PC-3 (cell line): ENCODE measurements around the gene DNAAF5. TPM values are rescaled to one million over a fixed set of nuclear protein-coding genes. Genes with fewer than 3 reads are reported as not detected.
"Not testable (repeated sequence)": the region's sequence is repeated elsewhere in the genome, so short reads cannot be mapped to it uniquely, and the experiment has no call there.

Experiments used
- ATAC-seq: fragments of 200-7000 bp; cut with Tn5 transposase; 2 replicates; pipeline ENCODE4 v1.9.1; 2020; ENCODE audit warnings: mild to moderate bottlenecking, moderate library complexity
- BruUV-seq: library from RNA; stranded (reverse); fragments of 400-500 nt; replicated peaks from 2 replicates; lab custom pipeline; 2021; lab: Mats Ljungman, UMichigan
- CTCF ChIA-PET: fragments of 300-600 bp; sonication (Branson Sonifier 250); formaldehyde crosslinking; loops from one replicate; lab custom pipeline; 2022; ENCODE audit warnings: antibody characterized with exemption; lab: Charles Lee
- POLR2A ChIA-PET: fragments of 300-600 bp; sonication (Branson Sonifier 250); formaldehyde crosslinking; loops from one replicate; lab custom pipeline; 2022; ENCODE audit warnings: antibody characterized with exemption; ENCODE audit not compliant: unreplicated experiment; lab: Charles Lee
- DNase-seq: peaks from one replicate; pipeline ENCODE4 v3.0.0-alpha.2; 2015
- H2AFZ ChIP-seq: fragments of 300-600 bp; sonication (generic); 2 replicates; pipeline ENCODE4 v1.6.0; 2016; ENCODE audit warnings: antibody characterized with exemption, low read length
- H3F3A ChIP-seq: fragments of 300-600 bp; sonication (generic); one replicate; pipeline ENCODE4 v1.6.0; 2017; ENCODE audit warnings: antibody characterized with exemption, low read length, control low read depth, mild to moderate bottlenecking; ENCODE audit not compliant: unreplicated experiment
- H3K27ac ChIP-seq: fragments of 300-600 bp; sonication (generic); 2 replicates; pipeline ENCODE4 v1.5.1; 2016; ENCODE audit warnings: mild to moderate bottlenecking, low read length
- H3K27me3 ChIP-seq: fragments of 300-600 bp; sonication (generic); 2 replicates; pipeline ENCODE4 v1.6.1; 2016; ENCODE audit warnings: low read length, mixed read lengths
- H3K36me3 ChIP-seq: fragments of 300-600 bp; sonication (generic); 2 replicates; pipeline ENCODE4 v1.6.1; 2016; ENCODE audit warnings: low read depth, mixed run types, low read length, mixed read lengths
- H3K4me1 ChIP-seq: fragments of 300-600 bp; sonication (generic); 2 replicates; pipeline ENCODE4 v1.5.1; 2016; ENCODE audit warnings: low read length; ENCODE audit not compliant: insufficient read depth
- H3K4me2 ChIP-seq: fragments of 300-600 bp; sonication (generic); 2 replicates; pipeline ENCODE4 v1.6.0; 2016; ENCODE audit warnings: low read length
- H3K4me3 ChIP-seq: fragments of 300-600 bp; sonication (generic); 2 replicates; pipeline ENCODE4 v1.5.1; 2016; ENCODE audit warnings: mild to moderate bottlenecking, low read length, mixed read lengths
- H3K79me2 ChIP-seq: fragments of 300-600 bp; sonication (generic); 2 replicates; pipeline ENCODE4 v1.6.1; 2017; ENCODE audit warnings: low read length, mixed read lengths
- H3K9ac ChIP-seq: fragments of 300-600 bp; sonication (generic); 2 replicates; pipeline ENCODE4 v1.6.0; 2016; ENCODE audit warnings: mild to moderate bottlenecking, low read length
- H3K9me2 ChIP-seq: fragments of 300-600 bp; sonication (generic); replicated peaks from 2 replicates; pipeline ENCODE4 v1.6.1; 2016; ENCODE audit warnings: mixed run types, low read length, mixed read lengths
- H3K9me3 ChIP-seq: fragments of 300-600 bp; sonication (generic); 2 replicates; pipeline ENCODE4 v1.6.1; 2016; ENCODE audit warnings: low read length, mixed read lengths
- H4K20me1 ChIP-seq: fragments of 300-600 bp; sonication (generic); 2 replicates; pipeline ENCODE4 v1.6.1; 2016; ENCODE audit warnings: low read length, mixed read lengths
- EZH2 ChIP-seq: fragments of 300-600 bp; sonication (generic); IDR thresholded peaks from one replicate; pipeline ENCODE4 v1.6.1; 2017; ENCODE audit warnings: antibody characterized with exemption, mild to moderate bottlenecking, low read length; ENCODE audit not compliant: unreplicated experiment
- EZH2phosphoT487 ChIP-seq: fragments of 300-600 bp; sonication (generic); IDR thresholded peaks from 2 replicates; pipeline ENCODE4 v1.6.1; 2018; ENCODE audit warnings: mild to moderate bottlenecking, antibody characterized with exemption, low read length, borderline replicate concordance
- intact Hi-C: fragments of 100-400 bp; cut with micrococcal nuclease; formaldehyde crosslinking; loops from 2 replicates; pipeline ENCODE4 v1.9.0; 2023
- total RNA-seq: library from RNA; depleted of rRNA; stranded (reverse); fragments of >200 nt; gene quantifications from 2 replicates; pipeline ENCODE4 v1.2.3, GENCODE V29; 2014
- TF ChIP-seq, protein P1 (sequence below): fragments of 300-600 bp; sonication (generic); conservative IDR thresholded peaks from 2 replicates; pipeline ENCODE4 v1.5.1; 2017; ENCODE audit warnings: antibody characterized with exemption, low read depth, mild to moderate bottlenecking, low read length

Gene DNAAF5
- total RNA-seq, 1 experiment from 2014 or later: 66.3 TPM

DNA sequence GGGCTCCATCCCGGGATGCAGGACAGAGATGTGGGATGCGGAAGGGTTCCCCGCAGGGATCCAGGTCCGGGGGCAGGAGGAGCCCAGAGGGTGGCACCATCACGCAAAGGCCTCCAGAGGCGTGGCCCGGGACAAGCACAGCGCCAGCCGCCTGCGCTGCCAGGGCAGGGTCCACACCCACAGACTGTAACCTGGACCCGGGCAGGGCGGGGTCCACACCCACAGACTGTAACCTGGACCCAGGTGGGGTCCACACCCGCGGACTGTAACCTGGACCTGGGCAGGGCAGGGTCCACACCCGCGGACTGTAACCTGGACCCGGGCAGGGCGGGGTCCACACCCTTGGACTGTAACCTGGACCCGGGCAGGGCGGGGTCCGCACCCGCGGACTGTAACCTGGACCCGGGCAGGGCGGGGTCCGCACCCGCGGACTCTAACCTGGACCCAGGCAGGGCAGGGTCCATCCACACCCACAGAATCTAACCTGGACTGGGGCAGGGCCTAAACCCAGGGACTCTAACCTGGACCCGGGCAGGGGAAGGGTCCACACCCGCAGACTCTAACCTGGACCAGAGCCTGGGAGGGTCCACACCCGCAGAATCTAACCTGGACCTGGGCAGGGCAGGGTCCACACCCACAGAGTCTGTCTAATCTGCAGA, 68.3 kb downstream of the DNAAF5 start:
- no peaks in the 10 kb centered on the region for H3K4me1 ChIP-seq
- no peaks in the 10 kb centered on the region for H3K9me2 ChIP-seq
- H3F3A ChIP-seq: no peaks in the 10 kb centered on the region
- H2AFZ ChIP-seq: no peak overlapping the region
- ChIA-PET POLR2A (no interaction called here), CTCF (interaction anchor here (0.7 to 1.0 kb wide), 2 partner anchors 16 to 42 kb away, joined by 5 to 6 read pairs; no protein-coding TSS in a partner anchor)
- no peak overlapping the region for H3K27ac ChIP-seq
- H3K36me3 ChIP-seq: no peaks in the 10 kb centered on the region
- TF ChIP-seq, protein P1, sequence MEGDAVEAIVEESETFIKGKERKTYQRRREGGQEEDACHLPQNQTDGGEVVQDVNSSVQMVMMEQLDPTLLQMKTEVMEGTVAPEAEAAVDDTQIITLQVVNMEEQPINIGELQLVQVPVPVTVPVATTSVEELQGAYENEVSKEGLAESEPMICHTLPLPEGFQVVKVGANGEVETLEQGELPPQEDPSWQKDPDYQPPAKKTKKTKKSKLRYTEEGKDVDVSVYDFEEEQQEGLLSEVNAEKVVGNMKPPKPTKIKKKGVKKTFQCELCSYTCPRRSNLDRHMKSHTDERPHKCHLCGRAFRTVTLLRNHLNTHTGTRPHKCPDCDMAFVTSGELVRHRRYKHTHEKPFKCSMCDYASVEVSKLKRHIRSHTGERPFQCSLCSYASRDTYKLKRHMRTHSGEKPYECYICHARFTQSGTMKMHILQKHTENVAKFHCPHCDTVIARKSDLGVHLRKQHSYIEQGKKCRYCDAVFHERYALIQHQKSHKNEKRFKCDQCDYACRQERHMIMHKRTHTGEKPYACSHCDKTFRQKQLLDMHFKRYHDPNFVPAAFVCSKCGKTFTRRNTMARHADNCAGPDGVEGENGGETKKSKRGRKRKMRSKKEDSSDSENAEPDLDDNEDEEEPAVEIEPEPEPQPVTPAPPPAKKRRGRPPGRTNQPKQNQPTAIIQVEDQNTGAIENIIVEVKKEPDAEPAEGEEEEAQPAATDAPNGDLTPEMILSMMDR: no peak
- no peak for TF ChIP-seq EZH2phosphoT487
- no peak for TF ChIP-seq EZH2
- no peaks in the 10 kb centered on the region for H3K27me3 ChIP-seq
- H3K4me3 ChIP-seq: no peak overlapping the region
- DNase-seq (no peak), ATAC-seq (no peak)
- no peak overlapping the region for H3K4me2 ChIP-seq
- H4K20me1 ChIP-seq: no peaks in the 10 kb centered on the region
- intact Hi-C loops: no loop called here
- BruUV-seq: no TSS peak
- no peak overlapping the region for H3K9ac ChIP-seq
- H3K9me3 ChIP-seq: no peaks in the 10 kb centered on the region
- no peaks in the 10 kb centered on the region for H3K79me2 ChIP-seq

DNA sequence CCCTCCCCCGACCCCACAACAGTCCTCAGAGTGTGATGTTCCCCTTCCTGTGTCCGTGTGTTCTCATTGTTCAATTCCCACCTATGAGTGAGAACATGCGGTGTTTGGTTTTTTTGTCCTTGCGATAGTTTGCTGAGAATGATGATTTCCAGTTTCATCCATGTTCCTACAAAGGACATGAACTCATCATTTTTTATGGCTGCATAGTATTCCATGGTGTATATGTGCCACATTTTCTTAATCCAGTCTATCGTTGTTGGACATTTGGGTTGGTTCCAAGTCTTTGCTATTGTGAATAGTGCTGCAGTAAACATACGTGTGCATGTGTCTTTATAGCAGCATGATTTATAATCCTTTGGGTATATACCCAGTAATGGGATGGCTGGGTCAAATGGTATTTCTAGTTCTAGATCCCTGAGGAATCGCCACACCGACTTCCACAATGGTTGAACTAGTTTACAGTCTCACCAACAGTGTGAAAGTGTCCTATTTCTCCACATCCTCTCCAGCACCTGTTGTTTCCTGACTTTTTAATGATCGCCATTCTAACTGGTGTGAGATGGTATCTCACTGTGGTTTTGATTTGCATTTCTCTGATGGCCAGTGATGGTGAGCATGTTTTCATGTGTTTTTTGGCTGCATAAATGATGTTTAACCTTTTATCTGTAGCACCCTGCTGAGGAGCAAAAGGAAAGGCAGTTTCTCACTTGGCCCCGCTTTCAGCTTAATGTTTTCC, 70.1 kb downstream of the DNAAF5 start:
- H3F3A ChIP-seq, CTCF ChIA-PET, H4K20me1 ChIP-seq, H3K4me3 ChIP-seq, H3K9me2 ChIP-seq, DNase-seq, H3K27ac ChIP-seq, H3K9ac ChIP-seq, POLR2A ChIA-PET, BruUV-seq, H3K4me2 ChIP-seq, H2AFZ ChIP-seq, H3K79me2 ChIP-seq, H3K4me1 ChIP-seq, H3K9me3 ChIP-seq, ATAC-seq, H3K36me3 ChIP-seq, H3K27me3 ChIP-seq, intact Hi-C loops: not testable (repeated sequence)

DNA sequence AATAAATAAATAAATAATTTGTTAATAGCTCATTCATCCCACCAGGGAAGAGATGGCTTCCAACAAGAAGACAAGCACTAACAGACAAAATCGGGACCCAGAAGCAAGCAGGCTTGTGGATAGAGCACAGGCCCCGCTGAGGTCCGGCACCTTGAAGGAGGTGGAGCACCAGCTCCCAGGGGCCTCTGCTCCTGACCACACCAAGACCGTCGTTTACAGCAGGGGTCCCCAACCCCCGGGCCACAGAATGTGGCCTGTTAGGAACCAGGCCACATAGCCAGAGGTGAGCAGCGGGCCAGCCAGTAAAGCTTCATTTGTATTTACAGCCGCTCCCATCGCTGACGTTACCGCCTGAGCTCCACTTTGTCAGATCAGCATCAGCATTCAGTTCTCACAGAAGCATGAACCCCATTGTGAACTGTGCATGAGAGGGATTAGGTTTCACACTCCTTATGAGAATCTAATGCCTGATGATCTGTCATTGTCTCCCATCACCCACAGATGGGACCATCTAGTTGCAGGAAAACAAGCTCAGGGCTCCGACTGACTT, 72.5 kb downstream of the DNAAF5 start:
- no peaks in the 10 kb centered on the region for H4K20me1 ChIP-seq
- BruUV-seq: no TSS peak
- H3K4me3 ChIP-seq: no peak overlapping the region
- H3K9me3 ChIP-seq: no peaks in the 10 kb centered on the region
- H3K9me2 ChIP-seq: no peaks in the 10 kb centered on the region
- ATAC-seq: no peak
- no peaks in the 10 kb centered on the region for H3F3A ChIP-seq
- no peak overlapping the region for H3K27ac ChIP-seq
- no peak overlapping the region for H3K9ac ChIP-seq
- H3K79me2 ChIP-seq: no peaks in the 10 kb centered on the region
- ChIA-PET CTCF (no interaction called here), POLR2A (no interaction called here)
- no peak for DNase-seq
- no peaks in the 10 kb centered on the region for H3K27me3 ChIP-seq
- no peak overlapping the region for H3K4me2 ChIP-seq
- intact Hi-C loops: no loop called here
- TF ChIP-seq, protein P1: no peak
- no peak for TF ChIP-seq EZH2
- no peak for TF ChIP-seq EZH2phosphoT487
- H3K36me3 ChIP-seq: no peaks in the 10 kb centered on the region
- H3K4me1 ChIP-seq: no peaks in the 10 kb centered on the region
- H2AFZ ChIP-seq: no peak overlapping the region
